Stimulated activated CD8-positive, alpha-beta memory T cell treated with anti-CD3 and anti-CD28 coated beads, Interleukin-4, amount 100 ng/mL, for 1 hour (primary cell): ENCODE results near the gene CAMK1G.

Experiments used
- DNase-seq, 2 donors: peaks; one replicate each; pipeline ENCODE4 v3.0.0-alpha.2; 2020; ENCODE audit warnings: low read depth in 2 of 2, low spot score in 1 of 2

Gene CAMK1G

DNA sequence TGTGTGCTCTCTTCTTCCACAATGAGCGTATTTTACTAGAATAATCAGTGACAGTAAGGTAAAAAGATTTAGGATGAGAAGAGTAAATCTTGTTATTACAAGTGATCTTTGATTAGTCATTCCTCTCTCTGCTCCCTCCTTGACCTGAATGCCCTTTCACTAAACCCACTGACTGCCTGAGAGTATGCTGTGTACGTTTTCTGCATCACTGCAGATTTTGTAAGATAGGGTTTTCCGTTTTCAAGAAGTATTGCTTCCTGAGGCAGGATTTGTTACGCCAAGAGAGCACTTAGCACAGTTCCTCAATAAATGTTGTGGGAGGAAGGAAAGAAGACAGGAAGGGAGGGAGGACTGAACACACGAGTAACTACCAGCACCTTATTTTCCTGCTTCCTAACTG, 76.4 kb downstream of the CAMK1G start:
- no peak for DNase-seq

DNA sequence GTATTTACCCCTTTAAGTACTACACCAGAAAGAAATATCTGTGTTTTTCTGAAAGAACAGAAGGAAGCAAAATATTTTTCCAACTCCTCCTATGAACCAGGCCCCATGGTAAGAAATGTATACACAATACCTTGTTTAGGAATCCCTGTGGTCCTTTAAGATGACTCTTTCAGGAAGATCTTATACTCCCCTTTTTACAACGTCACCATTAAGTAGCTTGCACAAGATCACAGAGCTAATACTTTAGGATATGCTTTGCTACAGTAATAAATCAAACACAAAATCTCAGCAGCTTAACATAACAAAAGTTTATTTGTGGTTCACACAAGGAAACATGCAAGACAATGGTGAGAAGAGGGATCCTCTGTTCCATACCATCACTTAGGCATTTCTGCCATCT, 77.6 kb downstream of the CAMK1G start:
- DNase-seq = no peak

DNA sequence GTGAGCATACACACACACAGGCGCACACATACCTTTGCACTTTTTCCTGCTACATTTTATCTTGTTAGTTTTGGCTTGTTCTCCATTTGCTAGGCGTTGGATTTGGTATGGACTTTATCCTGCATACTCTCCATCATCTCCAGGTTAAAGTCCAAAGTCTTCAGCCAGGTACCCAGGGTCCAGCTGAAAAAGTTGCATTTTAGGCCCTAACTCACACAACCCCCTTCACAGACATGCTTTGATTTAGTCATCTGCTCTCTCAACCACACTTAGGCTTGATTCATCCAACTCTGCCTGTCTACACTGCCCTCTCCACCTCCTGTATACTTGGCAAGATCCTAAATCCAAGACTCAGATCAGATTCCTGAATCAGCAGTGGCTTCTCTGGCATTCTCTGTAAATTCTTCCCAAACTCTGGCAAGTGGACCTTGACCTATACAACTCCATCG, 79.4 kb downstream of the CAMK1G start:
- DNase-seq = no peak
